Measurements from ENCODE around the gene SYNPO.

The SYNPO gene

GRCh38 chr5:150640311-150641005 lies at the start of gene SYNPO:
Gene SYNPO, plus strand, starts transcription at chr5:150640660. Its CDS starts 7,616 bp downstream, at chr5:150648276.
- peak; percentile 83 for DNase-seq (ENCODE audit: low read depth)
- TF ChIP-seq CTCF (IDR thresholded peaks at IDR 0.05; ENCODE audit: low read depth, low read length, missing control alignments), result peak; percentile 10
- peak within 1 kb of the TSS; percentile 46 for H3K4me3 ChIP-seq (ENCODE audit: low read depth, low read length)
- in situ Hi-C loops (cut with HindIII; ENCODE audit: low sequenced_read_pairs), result no loop called here

GRCh38 chr5:150590979-150591695 lies 49.3 kb upstream of the SYNPO start:
- no peak for DNase-seq (ENCODE audit: low read depth)
- no peak for TF ChIP-seq CTCF (IDR thresholded peaks at IDR 0.05; ENCODE audit: low read depth, low read length, missing control alignments)
- in situ Hi-C loops (cut with HindIII; ENCODE audit: low sequenced_read_pairs), result no loop called here
- H3K4me3 ChIP-seq (ENCODE audit: low read depth, low read length), result no peak overlapping the region

- in situ Hi-C loops (cut with HindIII; ENCODE audit: low sequenced_read_pairs), result no loop called here
- no peak for DNase-seq (ENCODE audit: low read depth)
- no peak for TF ChIP-seq CTCF (IDR thresholded peaks at IDR 0.05; ENCODE audit: low read depth, low read length, missing control alignments)
- no peak overlapping the region for H3K4me3 ChIP-seq (ENCODE audit: low read depth, low read length)
Observed at GRCh38 chr5:150593593-150593992, 46.9 kb upstream of the SYNPO start.

GRCh38 chr5:150593996-150594395 lies 46.5 kb upstream of the SYNPO start:
- H3K4me3 ChIP-seq (ENCODE audit: low read depth, low read length), result no peak overlapping the region
- no peak for TF ChIP-seq CTCF (IDR thresholded peaks at IDR 0.05; ENCODE audit: low read depth, low read length, missing control alignments)
- in situ Hi-C loops (cut with HindIII; ENCODE audit: low sequenced_read_pairs), result no loop called here
- no peak for DNase-seq (ENCODE audit: low read depth)

- TF ChIP-seq CTCF (IDR thresholded peaks at IDR 0.05; ENCODE audit: low read depth, low read length, missing control alignments), result no peak
- H3K4me3 ChIP-seq (ENCODE audit: low read depth, low read length), result no peak overlapping the region
- DNase-seq (ENCODE audit: low read depth), result no peak
- in situ Hi-C loops (cut with HindIII; ENCODE audit: low sequenced_read_pairs), result no loop called here
Observed at GRCh38 chr5:150595466-150596031, 44.9 kb upstream of the SYNPO start.

- H3K4me3 ChIP-seq (ENCODE audit: low read depth, low read length), result no peak overlapping the region
- in situ Hi-C loops (cut with HindIII; ENCODE audit: low sequenced_read_pairs), result no loop called here
- no peak for TF ChIP-seq CTCF (IDR thresholded peaks at IDR 0.05; ENCODE audit: low read depth, low read length, missing control alignments)
- DNase-seq (ENCODE audit: low read depth), result no peak
Observed at GRCh38 chr5:150596313-150596712, 44.1 kb upstream of the SYNPO start.

All from astrocyte of the cerebellum (primary cell).